CD14-positive monocyte (primary cell): ENCODE results near the gene ZFYVE1. TPM values are rescaled to one million over a fixed set of nuclear protein-coding genes. Genes with fewer than 3 reads are reported as not detected.

ENCODE experiments used
- DNase-seq, 3 donors: peaks; one replicate each; pipeline ENCODE4 v3.0.0-alpha.2; 2011 to 2022
- H2AFZ ChIP-seq: 2 replicates; pipeline ENCODE4 v1.6.0; 2012; ENCODE audit warnings: mild to moderate bottlenecking, low read depth, low read length, inconsistent platforms; ENCODE audit not compliant: insufficient read depth, poor library complexity, severe bottlenecking
- H3K27ac ChIP-seq, 2 donors: 1 replicate in 1 of 2; 2 replicates in 1 of 2; pipeline ENCODE4 v1.5.1; 2012 to 2013; ENCODE audit warnings: low read length in 2 of 2, control low read depth in 1 of 2, inconsistent platforms in 1 of 2, low read depth in 1 of 2, mild to moderate bottlenecking in 1 of 2
- H3K27me3 ChIP-seq, 2 donors: one replicate each; pipeline versions ENCODE4 v1.6.0 to v1.6.1; 2011 to 2013; ENCODE audit warnings: low read length in 2 of 2; ENCODE audit not compliant: control insufficient read depth in 2 of 2, insufficient read depth in 2 of 2
- H3K36me3 ChIP-seq, 2 donors: replicated peaks in 1 of 2; 1 replicate in 1 of 2; 2 replicates in 1 of 2; pipeline versions ENCODE4 v1.5.1 to v1.6.1; 2012 to 2013; ENCODE audit warnings: low read length in 2 of 2, control low read depth in 1 of 2, inconsistent platforms in 1 of 2, mild to moderate bottlenecking in 1 of 2; ENCODE audit not compliant: insufficient read depth in 2 of 2, control insufficient read depth in 1 of 2
- H3K4me1 ChIP-seq, 2 donors: 1 replicate in 1 of 2; 2 replicates in 1 of 2; pipeline versions ENCODE4 v1.5.1 to v1.6.1; 2012 to 2013; ENCODE audit warnings: low read length in 2 of 2, control low read depth in 1 of 2, inconsistent platforms in 1 of 2, mild to moderate bottlenecking in 1 of 2, moderate library complexity in 1 of 2; ENCODE audit not compliant: insufficient read depth in 2 of 2, control insufficient read depth in 1 of 2
- H3K4me2 ChIP-seq: replicated peaks from 2 replicates; pipeline ENCODE3; 2012; ENCODE audit warnings: low read length, moderate library complexity, mild to moderate bottlenecking; ENCODE audit not compliant: poor library complexity, severe bottlenecking; ENCODE audit errors: extremely low read depth
- H3K4me3 ChIP-seq, 3 experiments: fragments of 200-600 bp in 1 of 3; sonication (generic) in 1 of 3; replicated peaks in 1 of 3; 1 replicate in 2 of 3; 2 replicates in 1 of 3; pipeline ENCODE4 v1.5.1; 2011 to 2013; ENCODE audit warnings: low read length in 3 of 3, mild to moderate bottlenecking in 3 of 3, control low read depth in 2 of 3, low read depth in 2 of 3, inconsistent platforms in 1 of 3, moderate library complexity in 1 of 3
- H3K79me2 ChIP-seq: 2 replicates; pipeline ENCODE4 v1.6.0; 2012; ENCODE audit warnings: mild to moderate bottlenecking, control low read depth, inconsistent platforms, low read length, moderate library complexity; ENCODE audit not compliant: insufficient read depth
- H3K9ac ChIP-seq: 2 replicates; pipeline ENCODE4 v1.6.0; 2017; ENCODE audit warnings: low read length, mild to moderate bottlenecking; ENCODE audit not compliant: insufficient read depth, poor library complexity, severe bottlenecking
- H3K9me3 ChIP-seq, 2 donors: replicated peaks in 1 of 2; 1 replicate in 1 of 2; 2 replicates in 1 of 2; pipeline versions ENCODE4 v1.5.1 to v1.6.1; 2012 to 2013; ENCODE audit warnings: low read length in 2 of 2, control low read depth in 1 of 2; ENCODE audit not compliant: control insufficient read depth in 1 of 2, insufficient read depth in 1 of 2
- H4K20me1 ChIP-seq: 2 replicates; pipeline ENCODE4 v1.6.0; 2012; ENCODE audit warnings: mild to moderate bottlenecking, low read length, control low read depth, moderate library complexity; ENCODE audit not compliant: insufficient read depth
- H3K27ac Mint-ChIP-seq, 7 donors: one replicate each; pipeline ENCODE4 v1.8.0; 2020; ENCODE audit warnings: mild to moderate bottlenecking in 7 of 7, mixed read lengths in 7 of 7, moderate library complexity in 6 of 7, inconsistent platforms in 2 of 7
- H3K27me3 Mint-ChIP-seq, 3 donors: one replicate each; pipeline ENCODE4 v1.8.0; 2021 to 2022; ENCODE audit warnings: low read depth in 3 of 3, mild to moderate bottlenecking in 3 of 3, mixed read lengths in 3 of 3, moderate library complexity in 3 of 3, inconsistent platforms in 1 of 3
- H3K36me3 Mint-ChIP-seq, 2 donors: one replicate each; pipeline ENCODE4 v1.8.0; 2020; ENCODE audit warnings: mixed read lengths in 2 of 2, inconsistent platforms in 1 of 2, mild to moderate bottlenecking in 1 of 2
- H3K4me1 Mint-ChIP-seq: one replicate; pipeline ENCODE4 v1.8.0; 2020; ENCODE audit warnings: mild to moderate bottlenecking, mixed read lengths
- H3K4me3 Mint-ChIP-seq, 2 donors: one replicate each; pipeline ENCODE4 v1.8.0; 2020; ENCODE audit warnings: mild to moderate bottlenecking in 2 of 2, mixed read lengths in 2 of 2, moderate library complexity in 1 of 2
- H3K9me3 Mint-ChIP-seq, 7 donors: one replicate each; pipeline ENCODE4 v1.8.0; 2020 to 2022; ENCODE audit warnings: mixed read lengths in 7 of 7, mild to moderate bottlenecking in 6 of 7, moderate library complexity in 6 of 7, inconsistent platforms in 2 of 7
- WGBS: methylation state at CpG from one replicate; pipeline ENCODE4 v1.1.5; 2013; ENCODE audit warnings: missing lambda C conversion rate; ENCODE audit not compliant: insufficient coverage; 5-methylcytosine and 5-hydroxymethylcytosine counted together
- intact Hi-C, 2 donors: fragments of 100-400 bp; cut with micrococcal nuclease; formaldehyde crosslinking; loops; one replicate each; pipeline versions ENCODE4 v1.15.0 to v1.15.1; 2023
- polyA plus RNA-seq, 3 donors: library from polyadenylated mRNA; depleted of rRNA in 1 of 3; unstranded in 2 of 3; stranded (reverse) in 1 of 3; fragments of 300-500 nt in 2 of 3; fragments of >200 nt in 1 of 3; fragmentation: Illumina TruSeq in 2 of 3; gene quantifications; 1 replicate in 2 of 3; 2 replicates in 1 of 3; pipeline ENCODE4 v1.2.3, GENCODE V29; 2012 to 2021
- TF ChIP-seq, protein P1 (sequence below): fragments of 200-600 bp; IDR thresholded peaks from one replicate; pipeline ENCODE4 v1.8.0; 2022; ENCODE audit warnings: antibody characterized with exemption, mild to moderate bottlenecking

Gene ZFYVE1
- polyA plus RNA-seq, 3 donors: 4.9 to 18.6 (median 5.3) TPM

GRCh38 chr14:72925171-72925759 is 101.6 kb downstream of the ZFYVE1 start:
- Histone ChIP-seq H3K27me3 (peaks cover 0 to 8% of the 10 kb centered on the region in 2 donors), H3K36me3 (no peaks in the 10 kb centered on the region), H3K79me2 (no peaks in the 10 kb centered on the region), H3K27ac (no peak overlapping the region), H3K4me2 (peak overlapping the region; percentile 88), H3K9me3 (no peaks in the 10 kb centered on the region), H3K9ac (no peak overlapping the region), H3K4me1 (peaks cover 15 to 21% of the 10 kb centered on the region in 2 donors), H4K20me1 (no peaks in the 10 kb centered on the region), H2AFZ (peak overlapping the region; percentile 83), H3K4me3 (peak overlapping the region in 2 of 3 experiments; percentile 75 to 79)
- Mint-ChIP-seq H3K27me3 (peaks cover 15 to 39% (median 17%) of the 10 kb centered on the region in 3 donors), H3K4me1 (peaks cover 14% of the 10 kb centered on the region), H3K27ac (peak overlapping the region in 3 of 7 donors; percentile 50 to 79 (median 68)), H3K36me3 (peaks cover 0 to 4% of the 10 kb centered on the region in 2 donors), H3K4me3 (peak overlapping the region in 1 of 2 donors; percentile 96), H3K9me3 (peaks cover 0 to 5% (median 0%) of the 10 kb centered on the region in 7 donors)
- TF ChIP-seq, protein P1, sequence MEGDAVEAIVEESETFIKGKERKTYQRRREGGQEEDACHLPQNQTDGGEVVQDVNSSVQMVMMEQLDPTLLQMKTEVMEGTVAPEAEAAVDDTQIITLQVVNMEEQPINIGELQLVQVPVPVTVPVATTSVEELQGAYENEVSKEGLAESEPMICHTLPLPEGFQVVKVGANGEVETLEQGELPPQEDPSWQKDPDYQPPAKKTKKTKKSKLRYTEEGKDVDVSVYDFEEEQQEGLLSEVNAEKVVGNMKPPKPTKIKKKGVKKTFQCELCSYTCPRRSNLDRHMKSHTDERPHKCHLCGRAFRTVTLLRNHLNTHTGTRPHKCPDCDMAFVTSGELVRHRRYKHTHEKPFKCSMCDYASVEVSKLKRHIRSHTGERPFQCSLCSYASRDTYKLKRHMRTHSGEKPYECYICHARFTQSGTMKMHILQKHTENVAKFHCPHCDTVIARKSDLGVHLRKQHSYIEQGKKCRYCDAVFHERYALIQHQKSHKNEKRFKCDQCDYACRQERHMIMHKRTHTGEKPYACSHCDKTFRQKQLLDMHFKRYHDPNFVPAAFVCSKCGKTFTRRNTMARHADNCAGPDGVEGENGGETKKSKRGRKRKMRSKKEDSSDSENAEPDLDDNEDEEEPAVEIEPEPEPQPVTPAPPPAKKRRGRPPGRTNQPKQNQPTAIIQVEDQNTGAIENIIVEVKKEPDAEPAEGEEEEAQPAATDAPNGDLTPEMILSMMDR: no peak
- WGBS: 93% methylated on average over 19 of the region's 22 CpGs
- intact Hi-C loops: no loop called here
- DNase-seq: no peak

GRCh38 chr14:72924337-72924736 is 102.6 kb downstream of the ZFYVE1 start:
- H3K4me1 Mint-ChIP-seq: peaks cover 14% of the 10 kb centered on the region
- Histone ChIP-seq H2AFZ (no peak overlapping the region), H3K27ac (no peak overlapping the region), H3K9me3 (no peaks in the 10 kb centered on the region), H3K9ac (no peak overlapping the region), H3K79me2 (no peaks in the 10 kb centered on the region), H3K27me3 (peaks cover 0 to 15% of the 10 kb centered on the region in 2 donors), H3K4me1 (peaks cover 15 to 21% of the 10 kb centered on the region in 2 donors), H3K36me3 (no peaks in the 10 kb centered on the region), H3K4me3 (no peak overlapping the region), H3K4me2 (no peak overlapping the region), H4K20me1 (no peaks in the 10 kb centered on the region)
- H3K4me3 Mint-ChIP-seq: peak overlapping the region in 1 of 2 donors; percentile 10
- intact Hi-C loops: no loop called here
- H3K36me3 Mint-ChIP-seq: no peaks in the 10 kb centered on the region
- H3K27ac Mint-ChIP-seq: no peak overlapping the region
- peaks cover 21 to 47% (median 22%) of the 10 kb centered on the region in 3 donors for H3K27me3 Mint-ChIP-seq
- H3K9me3 Mint-ChIP-seq: peaks cover 0 to 3% (median 0%) of the 10 kb centered on the region in 7 donors
- DNase-seq: peak in 2 of 3 donors; percentile 2 to 21
- 78% methylated on average over 5 of the region's 5 CpGs for WGBS
- TF ChIP-seq, protein P1: no peak
